NCI-H2081 (cell line): ENCODE measurements around the gene ADCY7.

Source experiments
- DNase-seq, 2 experiments: peaks; one replicate each; lab custom pipeline; 2025; lab: John Stamatoyannopoulos, UW

Gene ADCY7

DNA sequence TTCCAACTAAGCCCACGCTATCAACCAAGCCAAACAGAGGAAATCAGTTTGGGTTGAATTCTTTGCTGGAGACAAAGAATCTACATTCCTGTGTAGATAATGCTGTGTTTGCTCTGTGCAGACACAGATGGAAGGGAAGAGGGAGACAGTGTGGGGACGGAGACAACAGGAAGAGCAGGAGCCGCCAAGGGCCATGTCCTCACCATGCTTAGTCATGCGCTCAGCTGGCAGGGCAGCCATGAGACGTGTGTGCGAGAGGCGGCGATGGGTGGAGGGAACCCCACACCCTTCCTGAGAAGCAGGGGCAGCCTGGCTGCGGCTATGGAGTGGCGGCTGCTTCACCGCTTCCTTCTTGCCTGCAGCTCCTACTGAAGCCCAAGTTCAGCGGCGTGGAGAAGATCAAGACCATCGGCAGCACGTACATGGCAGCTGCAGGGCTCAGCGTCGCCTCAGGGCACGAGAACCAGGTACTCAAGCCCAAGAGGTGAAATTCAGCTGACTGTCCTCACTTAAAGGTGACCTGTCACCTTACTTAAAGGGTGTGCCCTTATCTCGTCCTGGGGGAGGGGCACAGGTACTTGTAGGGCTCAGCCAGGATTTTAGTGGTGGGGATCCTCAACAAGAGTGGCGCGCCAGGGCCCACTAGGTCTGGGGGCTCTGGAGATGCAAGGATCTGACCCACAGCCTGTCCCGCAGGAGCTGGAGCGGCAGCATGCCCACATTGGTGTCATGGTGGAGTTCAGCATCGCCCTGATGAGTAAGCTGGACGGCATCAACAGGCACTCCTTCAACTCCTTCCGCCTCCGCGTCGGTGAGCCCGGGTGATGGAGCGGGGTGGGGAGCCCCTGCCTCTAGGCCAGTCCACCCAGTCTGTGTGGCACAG lies 47.5 kb downstream of the ADCY7 start:
- DNase-seq: no peak

DNA sequence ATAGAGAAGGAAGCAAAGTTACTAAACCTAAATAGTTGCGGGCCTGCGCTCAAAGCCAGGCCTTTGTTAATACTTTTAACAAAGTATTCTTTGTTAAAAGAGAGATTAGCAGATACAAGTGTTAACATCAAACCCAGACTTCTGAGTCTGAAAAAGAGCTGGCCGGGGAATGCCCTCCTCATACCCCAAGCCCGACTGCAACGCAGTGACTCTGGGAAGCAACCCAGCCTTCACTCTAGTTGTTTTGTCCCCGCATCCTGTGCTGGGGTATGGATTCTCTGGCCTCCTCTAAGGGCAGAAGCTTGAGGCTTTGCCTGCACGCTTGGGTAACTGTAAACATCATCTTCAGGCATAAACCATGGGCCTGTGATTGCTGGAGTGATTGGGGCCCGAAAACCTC lies 48.3 kb downstream of the ADCY7 start:
- DNase-seq: no peak

DNA sequence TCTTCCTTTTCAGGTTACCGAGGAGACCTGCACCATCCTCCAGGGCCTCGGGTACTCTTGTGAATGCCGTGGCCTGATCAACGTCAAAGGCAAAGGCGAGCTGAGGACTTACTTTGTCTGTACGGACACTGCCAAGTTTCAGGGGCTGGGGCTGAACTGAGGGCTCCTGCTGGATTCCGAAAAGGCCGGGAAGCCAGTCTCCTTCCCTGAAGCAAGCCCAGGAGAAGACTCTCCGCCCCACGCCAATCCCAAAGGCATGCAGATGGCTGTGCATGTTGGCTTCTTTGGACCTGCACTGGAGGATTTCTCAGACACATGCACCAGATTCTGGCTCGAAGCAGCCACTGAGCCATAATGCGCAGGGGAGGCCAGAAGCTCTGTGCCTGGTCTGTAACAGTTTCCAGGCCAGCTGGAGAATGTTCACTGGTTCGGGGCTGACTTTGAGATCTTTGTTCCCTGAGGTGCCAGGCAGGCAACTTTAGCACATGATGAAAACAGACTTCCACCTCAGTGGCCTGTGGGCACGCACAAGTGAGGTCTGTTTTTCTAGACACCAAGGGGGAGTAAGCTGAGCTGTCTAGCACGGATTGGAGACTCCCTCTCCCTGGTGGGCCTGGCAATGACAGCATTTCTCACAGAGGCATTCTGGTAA lies 49.1 kb downstream of the ADCY7 start:
- no peak for DNase-seq

DNA sequence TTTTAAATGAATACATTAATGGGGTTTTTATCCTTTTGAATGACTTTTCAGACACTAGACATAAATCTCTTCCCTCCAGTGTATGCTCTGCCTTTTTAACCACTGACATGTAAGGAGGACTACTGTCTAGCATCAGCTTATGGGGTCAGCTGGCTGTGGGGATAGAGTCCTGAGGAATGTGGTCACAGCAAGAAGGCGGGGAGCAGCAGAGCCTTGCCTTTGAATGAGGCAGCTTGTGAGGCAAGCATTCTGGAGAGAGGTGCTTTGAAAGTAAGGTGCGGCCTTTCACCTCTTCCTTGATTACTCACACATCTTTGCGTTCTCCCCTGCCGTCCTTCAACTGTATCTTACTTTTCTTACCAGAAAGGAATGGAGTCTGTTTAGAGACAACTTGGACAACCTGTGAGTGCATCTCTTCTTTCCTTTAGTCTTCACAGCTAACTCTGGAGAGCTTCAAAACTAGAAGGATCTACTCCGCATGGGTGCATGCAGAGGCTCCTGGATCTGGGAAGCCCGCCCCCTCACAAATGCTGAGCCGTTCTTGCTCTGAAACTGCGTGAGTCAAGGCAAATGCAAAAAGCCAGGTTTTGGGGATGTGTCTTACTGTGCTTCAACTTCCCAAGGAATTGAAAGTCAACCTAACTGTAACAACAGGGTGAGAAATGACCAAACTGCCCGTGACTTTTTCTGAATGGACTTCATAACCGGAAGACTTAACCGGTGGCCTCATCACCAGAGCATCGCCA lies 49.9 kb downstream of the ADCY7 start:
- no peak for DNase-seq

DNA sequence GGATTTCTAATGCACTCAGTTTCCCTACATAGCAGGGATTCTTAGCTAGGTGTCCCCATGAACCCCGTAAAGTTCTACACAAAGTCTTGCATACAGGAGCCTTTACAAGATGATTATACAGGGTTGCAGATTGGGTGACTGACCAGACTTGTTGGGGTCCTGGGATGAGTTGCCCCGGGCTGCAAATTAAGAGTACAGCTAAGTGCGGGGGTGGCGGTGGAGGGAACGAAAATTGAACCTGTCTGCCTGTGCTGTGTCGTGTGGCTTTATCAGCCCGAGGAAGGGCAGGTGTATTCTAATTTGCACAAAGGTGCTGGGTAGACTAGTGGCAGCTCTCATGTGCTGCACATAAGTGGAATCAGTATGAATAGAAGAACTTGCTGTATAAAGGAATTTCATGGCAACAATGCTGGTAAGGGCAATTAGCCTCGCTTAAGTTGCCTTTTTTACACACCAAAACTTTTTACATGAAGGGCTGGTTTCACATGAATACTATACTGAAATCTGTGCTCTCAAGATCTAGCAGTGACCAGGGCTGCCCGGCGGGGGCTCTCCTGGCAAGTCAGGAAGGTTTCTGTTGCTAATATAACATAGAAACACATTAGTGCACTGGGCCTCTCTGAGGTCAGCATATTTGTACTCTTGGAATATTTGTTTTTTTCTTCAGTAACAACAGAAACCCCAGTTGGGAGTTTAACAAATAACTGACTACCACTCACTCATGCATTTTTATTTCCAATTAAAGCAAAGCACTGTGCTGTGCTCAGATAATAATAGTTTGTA lies 50.7 kb downstream of the ADCY7 start:
- DNase-seq: no peak

DNA sequence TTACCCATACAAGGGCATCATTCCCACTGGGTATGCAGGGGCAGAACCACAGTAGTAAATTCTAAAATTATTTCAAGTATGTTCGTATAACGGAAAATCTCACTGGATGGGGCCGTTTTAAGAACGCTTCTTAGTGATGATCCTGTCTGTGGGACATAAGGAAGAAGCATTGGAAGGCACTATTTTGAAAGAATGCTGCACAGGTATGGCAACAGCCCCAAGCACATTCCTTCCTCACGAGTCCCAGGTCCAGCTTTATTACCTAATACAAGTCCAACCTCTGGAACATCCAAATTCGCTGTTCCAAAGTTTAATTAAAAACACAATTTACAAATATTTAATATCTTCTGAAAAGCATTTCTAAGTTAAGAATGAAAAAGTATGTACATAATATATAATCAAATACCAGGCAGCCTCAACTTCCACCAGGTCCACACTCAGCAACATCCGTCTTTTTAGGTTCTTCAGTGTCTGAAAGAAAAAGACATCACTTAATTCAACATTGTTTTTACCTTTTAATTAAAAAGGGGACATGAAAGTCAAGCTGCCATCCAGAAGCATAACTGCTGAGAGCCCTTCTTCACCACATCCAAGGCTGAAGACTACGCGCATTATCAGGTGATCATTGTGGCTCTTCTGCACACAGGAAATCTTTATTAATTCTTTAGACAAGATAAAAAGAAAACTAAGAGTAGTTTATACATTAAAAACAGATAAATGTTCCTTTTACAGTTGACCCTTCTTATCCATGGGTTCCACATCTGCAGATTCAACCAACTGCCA lies 52.6 kb downstream of the ADCY7 start:
- DNase-seq: no peak

DNA sequence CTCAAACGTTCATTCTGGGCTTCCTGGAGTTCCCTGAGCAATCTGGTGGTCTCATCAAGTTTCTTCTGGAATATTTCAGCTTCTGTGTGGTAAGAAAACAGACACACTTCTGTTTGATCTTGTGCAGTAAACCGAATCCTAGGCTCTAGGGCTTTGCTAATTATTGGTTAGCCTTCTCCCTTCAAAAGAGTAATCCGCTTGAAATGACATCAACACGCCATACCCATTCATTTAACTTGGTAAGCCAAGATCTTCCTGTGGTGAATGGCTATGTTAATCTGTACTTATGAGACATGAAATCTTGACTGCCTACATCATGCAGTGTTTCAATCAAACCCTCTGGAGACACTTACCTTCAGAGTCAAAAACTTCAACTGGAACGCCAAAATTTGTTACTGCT lies 54.0 kb downstream of the ADCY7 start:
- DNase-seq: no peak

DNA sequence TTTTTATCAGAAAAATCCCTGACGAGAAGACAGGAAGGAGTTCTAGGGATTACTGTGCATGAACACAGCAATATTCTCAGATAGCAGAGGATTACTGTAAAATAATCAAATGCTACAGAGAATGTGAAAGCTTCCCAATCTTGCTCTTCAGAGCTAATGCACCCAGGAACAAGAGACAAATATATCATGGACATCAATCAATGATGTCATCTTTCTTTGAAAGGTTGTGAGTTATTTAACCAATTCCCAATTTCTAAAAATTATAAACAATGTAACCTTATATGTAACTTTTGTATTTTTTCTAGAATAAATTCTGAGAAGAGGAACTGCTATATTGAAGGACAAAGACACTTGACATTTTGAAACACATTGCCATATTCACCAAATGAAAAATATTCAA lies 56.0 kb downstream of the ADCY7 start:
- no peak for DNase-seq

DNA sequence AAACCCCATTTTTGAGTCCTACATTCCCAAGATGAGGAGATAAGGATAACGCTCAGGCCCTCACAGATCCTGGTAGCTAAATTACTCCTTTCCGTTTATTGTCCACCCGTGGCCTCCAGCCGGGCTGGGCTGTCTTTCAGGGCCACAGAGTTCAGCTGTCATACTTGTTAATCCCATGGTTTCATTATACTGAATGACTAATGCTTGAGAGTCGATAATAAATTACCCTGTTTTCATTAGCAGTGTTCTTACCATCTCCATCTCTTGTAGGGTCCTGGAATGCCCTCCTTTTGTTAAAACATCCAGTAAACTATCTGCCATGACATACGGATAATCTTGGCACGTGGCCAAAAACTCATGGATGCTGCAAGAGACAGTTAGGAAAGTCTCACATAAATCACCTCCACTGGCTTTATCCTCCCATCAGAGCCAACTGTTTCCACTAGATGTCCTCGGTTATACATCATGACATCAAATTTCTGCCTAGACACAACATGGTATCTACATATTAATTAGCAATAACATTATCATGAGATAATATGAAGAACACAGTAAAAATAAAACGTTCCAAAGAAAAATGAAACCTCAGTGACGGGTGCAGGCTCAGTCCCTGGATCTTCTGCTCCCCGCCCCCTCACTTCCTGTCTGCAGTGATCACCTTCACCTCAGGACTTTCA lies 57.1 kb downstream of the ADCY7 start:
- no peak for DNase-seq

DNA sequence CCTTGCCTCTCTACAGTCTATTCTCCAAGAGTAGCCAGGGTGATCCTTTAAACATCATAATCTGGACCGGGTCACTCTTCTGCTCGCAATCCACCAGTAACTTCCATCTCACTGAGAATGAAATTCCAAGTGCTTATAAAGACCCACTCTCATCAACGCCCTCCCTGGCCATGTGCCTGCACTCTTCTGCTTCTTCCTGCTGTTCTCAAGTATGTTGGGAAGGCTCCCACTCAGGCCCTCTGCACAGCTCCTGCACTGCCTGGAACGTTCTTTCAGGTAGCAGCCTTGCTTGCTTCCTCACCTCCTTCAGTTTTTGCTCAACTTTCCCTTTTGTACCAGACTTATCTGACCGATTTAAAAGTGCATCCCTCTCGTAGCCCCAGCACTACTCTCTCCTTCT lies 58.0 kb downstream of the ADCY7 start:
- DNase-seq: no peak

DNA sequence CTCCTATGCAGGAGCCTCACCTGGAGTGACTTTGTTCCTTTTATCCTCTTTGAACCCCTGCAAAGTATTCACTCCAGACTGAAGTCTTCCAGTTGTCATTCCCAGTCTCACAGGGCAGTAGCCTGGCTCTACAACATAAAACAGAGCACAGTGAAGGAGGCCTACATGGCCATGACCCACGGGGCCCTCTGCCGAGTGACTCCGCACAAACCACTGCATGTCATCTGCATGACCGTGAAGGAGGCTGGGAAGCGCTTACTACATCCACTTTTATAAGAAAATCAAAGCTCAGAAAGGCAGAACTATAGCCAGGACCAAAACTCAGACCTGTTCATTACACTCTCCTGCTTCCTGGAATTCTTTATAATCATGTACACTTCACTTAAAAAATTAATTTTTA lies 59.9 kb downstream of the ADCY7 start:
- DNase-seq: no peak

DNA sequence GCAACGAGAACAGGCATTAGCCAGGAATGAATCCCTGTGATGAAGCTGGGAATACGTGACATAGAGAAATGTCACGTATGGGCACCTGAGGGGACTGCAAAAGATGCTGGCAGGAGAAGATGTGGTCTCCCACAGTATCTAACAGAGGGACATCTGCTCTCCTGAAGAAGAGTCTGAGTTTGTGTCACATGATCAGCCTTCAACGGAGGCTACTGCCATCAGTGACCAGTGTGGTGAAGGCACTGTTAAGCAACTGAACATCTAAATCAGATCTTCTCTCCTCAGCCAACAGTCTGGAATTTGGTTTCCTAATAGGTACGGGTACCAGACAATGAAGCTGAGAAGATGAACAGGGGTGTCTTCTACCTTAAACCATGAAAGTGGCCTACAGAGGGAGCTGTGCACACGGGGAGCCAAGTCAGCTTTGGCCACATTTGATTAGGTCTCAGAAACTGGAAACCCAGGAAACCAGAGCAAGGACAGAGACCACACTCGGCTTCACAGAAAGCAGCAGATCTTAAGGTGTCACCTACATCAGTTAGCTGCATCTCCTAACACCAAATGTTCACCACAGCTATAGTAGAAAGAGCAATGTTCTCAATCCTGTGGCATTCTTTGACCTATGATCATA lies 60.6 kb downstream of the ADCY7 start:
- no peak for DNase-seq

DNA sequence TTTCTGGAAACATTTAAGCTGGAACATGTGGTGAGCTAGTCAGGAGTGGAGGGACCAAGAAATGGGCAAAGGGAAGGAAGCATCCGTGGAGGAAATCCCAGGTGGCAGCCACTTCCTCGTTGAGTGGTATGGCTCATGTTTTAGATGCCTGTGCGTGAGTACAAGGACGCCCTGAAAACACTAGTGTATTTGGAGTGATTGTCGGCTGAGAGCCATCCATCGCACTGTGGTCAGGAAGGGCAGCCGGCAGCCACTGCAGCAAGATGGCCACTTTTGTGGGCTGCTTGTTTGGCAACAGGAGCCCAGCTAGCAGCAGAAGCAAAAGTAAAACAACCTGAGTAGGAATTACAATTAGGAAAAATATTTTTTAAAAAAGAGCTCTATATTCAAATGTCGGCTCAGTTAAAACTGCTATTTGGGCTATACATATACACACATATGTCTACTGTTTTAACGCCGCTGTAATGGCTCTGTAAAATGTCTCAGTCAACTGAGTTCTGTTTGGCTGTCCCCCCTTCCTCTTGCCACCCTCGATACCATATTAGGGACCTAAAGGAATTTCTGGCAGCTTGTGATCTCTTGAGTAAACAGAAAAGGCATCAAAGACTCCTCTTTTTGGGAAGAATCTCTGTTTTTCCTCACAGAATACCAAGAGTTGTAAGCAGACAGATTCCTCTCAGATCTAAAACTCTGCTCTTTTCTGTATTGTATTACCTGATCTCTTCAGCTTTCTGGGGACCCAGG lies 63.3 kb downstream of the ADCY7 start:
- no peak for DNase-seq

DNA sequence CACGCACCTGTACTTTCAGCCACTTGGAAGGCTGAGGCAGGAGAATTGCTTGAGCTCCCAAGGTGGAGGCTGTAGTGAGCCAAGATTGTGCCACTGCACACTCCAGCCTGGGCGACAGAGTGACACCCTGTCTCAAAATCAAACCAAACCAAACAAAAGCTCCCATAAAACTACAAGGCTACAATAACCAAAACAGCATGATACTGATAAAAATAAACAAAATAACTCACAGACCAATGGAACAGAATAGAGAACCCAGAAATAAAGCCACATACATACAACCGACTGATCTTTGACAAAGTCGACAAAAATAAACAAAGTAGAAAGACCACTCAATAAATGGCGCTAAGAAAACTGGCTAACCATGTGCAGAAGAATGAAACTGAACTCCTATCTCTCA lies 65.2 kb downstream of the ADCY7 start:
- no peak for DNase-seq

DNA sequence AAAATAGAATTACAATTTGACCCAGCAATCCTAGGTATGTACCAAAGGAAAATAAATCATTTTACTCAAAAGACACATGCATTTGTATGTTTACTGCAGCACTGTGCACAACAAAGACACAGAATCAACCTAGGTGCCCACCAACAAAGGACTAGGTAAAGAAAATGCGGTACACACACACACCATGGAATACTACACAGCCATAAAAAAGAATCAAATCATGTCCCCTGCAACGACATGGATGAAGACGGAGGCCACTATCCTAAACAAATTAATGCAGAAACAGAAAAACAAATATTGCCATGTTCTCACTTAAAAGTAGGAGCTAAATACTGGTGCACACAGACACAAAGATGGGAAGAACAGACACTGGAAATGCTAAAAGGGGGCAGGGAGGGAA lies 66.2 kb downstream of the ADCY7 start:
- DNase-seq: no peak

DNA sequence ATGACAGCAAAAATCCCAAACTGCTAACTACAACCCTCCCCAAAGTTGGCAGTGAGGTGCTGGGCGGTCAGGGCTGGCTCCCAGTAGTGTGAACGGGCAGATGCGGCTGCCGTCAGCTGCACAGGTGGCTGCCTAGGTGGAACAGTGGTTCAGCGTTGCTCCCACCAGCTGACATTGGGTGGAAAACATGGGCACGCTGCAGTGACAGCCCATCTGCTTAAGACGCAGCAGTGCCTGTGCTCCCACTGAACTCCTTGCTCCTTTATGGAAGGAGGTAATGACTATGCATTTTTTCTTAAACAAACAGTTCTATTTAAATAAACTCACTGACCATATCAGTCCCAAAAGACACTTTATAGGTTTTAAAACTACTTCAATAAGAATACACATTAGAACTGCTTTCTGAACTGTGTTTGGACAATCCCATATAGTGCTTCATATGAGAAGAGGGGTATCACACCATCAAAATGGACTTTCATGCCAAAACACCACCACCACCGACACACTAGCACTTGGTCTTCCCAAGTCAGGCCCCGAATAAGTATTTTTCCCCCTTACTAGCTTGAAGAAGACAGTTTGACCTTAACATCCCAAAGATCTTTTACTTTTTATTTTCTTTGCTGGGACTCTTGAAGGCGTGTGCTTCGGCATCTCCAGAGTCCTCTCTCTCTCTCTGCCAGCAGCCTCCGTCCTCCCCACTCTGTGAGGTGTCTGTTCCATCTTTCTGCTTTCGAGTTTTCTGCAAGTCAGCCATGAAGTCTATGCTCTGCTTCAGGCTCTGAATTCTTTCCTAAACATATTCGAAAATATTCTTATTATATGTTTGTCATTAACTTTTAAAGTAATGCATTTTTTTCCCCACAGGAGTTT lies 68.0 kb downstream of the ADCY7 start:
- no peak for DNase-seq

DNA sequence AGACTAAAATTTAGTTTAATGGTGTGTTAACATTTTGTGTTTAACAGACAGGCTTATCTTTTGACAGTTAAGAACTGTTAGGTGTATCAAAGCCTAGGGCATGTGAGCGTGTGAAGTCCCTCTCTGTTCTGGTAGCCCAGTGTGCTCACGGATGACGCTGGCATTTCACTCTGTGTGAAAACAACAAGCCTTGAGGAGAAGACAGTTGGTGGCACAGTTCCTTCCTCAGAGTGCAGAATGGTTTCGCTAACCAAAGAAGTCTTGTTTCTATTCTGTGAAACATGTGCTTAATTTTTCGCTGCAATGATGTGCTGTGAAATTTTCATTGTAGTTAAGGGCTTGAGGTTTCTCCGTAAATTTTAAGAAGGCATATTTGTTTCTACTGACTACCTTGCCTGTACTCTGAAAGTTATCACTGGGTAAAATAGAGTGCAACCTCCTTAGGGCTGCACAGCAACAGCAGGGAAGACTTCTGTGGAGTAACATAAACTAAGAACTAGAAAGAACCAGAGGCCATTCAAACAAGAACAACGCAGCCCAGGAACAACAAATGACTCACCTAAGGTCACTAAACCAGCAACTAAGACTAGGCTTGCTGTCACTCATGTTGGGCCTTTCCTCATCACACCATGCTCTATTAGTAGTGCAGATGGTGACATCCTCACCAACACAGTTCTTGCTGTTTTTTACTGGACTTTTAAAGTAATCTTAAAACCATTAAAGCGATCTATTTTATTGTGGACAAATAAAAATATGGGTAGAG lies 69.0 kb downstream of the ADCY7 start:
- no peak for DNase-seq

DNA sequence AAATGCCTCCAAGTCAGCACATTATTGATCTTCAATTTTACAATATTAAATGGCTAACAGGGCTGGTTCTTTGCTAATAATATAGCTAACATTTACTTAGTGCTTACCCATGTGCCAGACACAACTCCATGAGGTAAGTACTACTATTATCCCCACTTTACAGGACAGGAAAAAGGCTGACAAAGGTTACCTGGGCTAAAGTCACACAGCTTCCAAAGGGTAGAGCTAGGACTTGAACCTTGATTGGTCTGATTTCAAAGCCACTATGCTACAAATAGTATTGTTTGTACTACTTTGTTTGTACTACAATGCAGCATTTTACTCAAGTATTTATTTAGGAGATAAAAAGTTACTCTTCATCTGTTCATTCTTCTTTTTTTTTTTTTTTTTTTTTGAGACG lies 70.5 kb downstream of the ADCY7 start:
- DNase-seq: no peak
